WTC11 (cell line): ENCODE data around the gene NRXN3.
"Not testable (repeated sequence)": the region's sequence is repeated elsewhere in the genome, so short reads cannot be mapped to it uniquely, and the experiment has no call there.

Source experiments
- CREM ChIP-seq: sonication (generic); formaldehyde crosslinking; IDR thresholded peaks from 2 replicates; pipeline ENCODE4 v1.8.1; 2022; ENCODE audit warnings: mild to moderate bottlenecking, missing genetic modification reagents, moderate library complexity
- KAT7 ChIP-seq: sonication (generic); formaldehyde crosslinking; IDR thresholded peaks from 2 replicates; pipeline ENCODE4 v1.8.1; 2023; ENCODE audit warnings: missing genetic modification reagents, mild to moderate bottlenecking, borderline replicate concordance
- NR1H2 ChIP-seq: sonication (generic); formaldehyde crosslinking; IDR thresholded peaks from 2 replicates; pipeline ENCODE4 v1.9.0; 2021; ENCODE audit warnings: mild to moderate bottlenecking, moderate library complexity, missing genetic modification reagents
- TEAD4 ChIP-seq: sonication (generic); formaldehyde crosslinking; IDR thresholded peaks from 2 replicates; pipeline ENCODE4 v1.8.0; 2022; ENCODE audit warnings: mild to moderate bottlenecking, missing genetic modification reagents
- ZNF121 ChIP-seq: sonication (generic); formaldehyde crosslinking; IDR thresholded peaks from 2 replicates; pipeline ENCODE4 v1.8.0; 2023; ENCODE audit warnings: missing genetic modification reagents
- ZNF423 ChIP-seq: fragments of 250-450 bp; sonication (Bioruptor Pico); IDR thresholded peaks from 2 replicates; pipeline ENCODE4 v2.1.2; 2022; ENCODE audit warnings: mild to moderate bottlenecking, moderate library complexity
- TF ChIP-seq, protein P1 (sequence below): sonication (generic); formaldehyde crosslinking; IDR thresholded peaks from 2 replicates; pipeline ENCODE4 v1.8.1; 2023; ENCODE audit warnings: mild to moderate bottlenecking, missing genetic modification reagents, moderate library complexity
- TF ChIP-seq, protein P2 (sequence below): fragments of 200-600 bp; IDR thresholded peaks from 2 replicates; pipeline ENCODE4 v1.8.0; 2022; ENCODE audit warnings: antibody characterized with exemption
- TF ChIP-seq, protein P3 (sequence below): sonication (generic); formaldehyde crosslinking; IDR thresholded peaks from 2 replicates; pipeline ENCODE4 v1.8.0; 2022; ENCODE audit warnings: mild to moderate bottlenecking, missing genetic modification reagents

DNA sequence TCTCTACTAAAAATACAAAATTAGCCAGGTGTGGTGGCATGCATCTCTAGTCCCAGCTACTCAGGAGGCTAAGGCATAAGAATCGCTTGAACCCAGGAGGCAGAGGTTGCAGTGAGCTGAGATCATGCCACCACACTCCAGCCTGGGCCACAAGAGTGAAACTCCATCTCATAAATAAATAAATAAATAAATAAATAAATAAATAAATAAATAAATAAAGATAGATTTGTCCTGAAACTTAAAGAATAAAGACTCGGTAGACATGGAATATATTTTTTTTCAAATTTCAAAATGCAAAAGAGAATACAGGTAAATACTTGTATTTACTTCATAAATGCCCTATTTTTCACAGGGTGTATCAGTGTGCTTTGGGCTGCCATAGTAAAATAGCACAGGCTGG lies 317.4 kb downstream of the NRXN3 start:
- not testable (repeated sequence) for TF ChIP-seq NR1H2 (CRISPR knock-in tag); TEAD4; KAT7 (CRISPR knock-in tag); CREM; ZNF121 (CRISPR knock-in tag); ZNF423 (CRISPR knock-in tag)
- TF ChIP-seq, protein P1, sequence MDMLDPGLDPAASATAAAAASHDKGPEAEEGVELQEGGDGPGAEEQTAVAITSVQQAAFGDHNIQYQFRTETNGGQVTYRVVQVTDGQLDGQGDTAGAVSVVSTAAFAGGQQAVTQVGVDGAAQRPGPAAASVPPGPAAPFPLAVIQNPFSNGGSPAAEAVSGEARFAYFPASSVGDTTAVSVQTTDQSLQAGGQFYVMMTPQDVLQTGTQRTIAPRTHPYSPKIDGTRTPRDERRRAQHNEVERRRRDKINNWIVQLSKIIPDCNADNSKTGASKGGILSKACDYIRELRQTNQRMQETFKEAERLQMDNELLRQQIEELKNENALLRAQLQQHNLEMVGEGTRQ (CRISPR knock-in tag): not testable (repeated sequence)
- TF ChIP-seq, protein P2, sequence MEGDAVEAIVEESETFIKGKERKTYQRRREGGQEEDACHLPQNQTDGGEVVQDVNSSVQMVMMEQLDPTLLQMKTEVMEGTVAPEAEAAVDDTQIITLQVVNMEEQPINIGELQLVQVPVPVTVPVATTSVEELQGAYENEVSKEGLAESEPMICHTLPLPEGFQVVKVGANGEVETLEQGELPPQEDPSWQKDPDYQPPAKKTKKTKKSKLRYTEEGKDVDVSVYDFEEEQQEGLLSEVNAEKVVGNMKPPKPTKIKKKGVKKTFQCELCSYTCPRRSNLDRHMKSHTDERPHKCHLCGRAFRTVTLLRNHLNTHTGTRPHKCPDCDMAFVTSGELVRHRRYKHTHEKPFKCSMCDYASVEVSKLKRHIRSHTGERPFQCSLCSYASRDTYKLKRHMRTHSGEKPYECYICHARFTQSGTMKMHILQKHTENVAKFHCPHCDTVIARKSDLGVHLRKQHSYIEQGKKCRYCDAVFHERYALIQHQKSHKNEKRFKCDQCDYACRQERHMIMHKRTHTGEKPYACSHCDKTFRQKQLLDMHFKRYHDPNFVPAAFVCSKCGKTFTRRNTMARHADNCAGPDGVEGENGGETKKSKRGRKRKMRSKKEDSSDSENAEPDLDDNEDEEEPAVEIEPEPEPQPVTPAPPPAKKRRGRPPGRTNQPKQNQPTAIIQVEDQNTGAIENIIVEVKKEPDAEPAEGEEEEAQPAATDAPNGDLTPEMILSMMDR: not testable (repeated sequence)
- TF ChIP-seq, protein P3, sequence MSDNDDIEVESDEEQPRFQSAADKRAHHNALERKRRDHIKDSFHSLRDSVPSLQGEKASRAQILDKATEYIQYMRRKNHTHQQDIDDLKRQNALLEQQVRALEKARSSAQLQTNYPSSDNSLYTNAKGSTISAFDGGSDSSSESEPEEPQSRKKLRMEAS: not testable (repeated sequence)
